Measurements from ENCODE around the gene HIGD1B. TPM values are rescaled to one million over a fixed set of nuclear protein-coding genes. Genes with fewer than 3 reads are reported as not detected.

HIGD1B gene
- polyA plus RNA-seq, 1 donor from 2014 or later, result not detected

DNA sequence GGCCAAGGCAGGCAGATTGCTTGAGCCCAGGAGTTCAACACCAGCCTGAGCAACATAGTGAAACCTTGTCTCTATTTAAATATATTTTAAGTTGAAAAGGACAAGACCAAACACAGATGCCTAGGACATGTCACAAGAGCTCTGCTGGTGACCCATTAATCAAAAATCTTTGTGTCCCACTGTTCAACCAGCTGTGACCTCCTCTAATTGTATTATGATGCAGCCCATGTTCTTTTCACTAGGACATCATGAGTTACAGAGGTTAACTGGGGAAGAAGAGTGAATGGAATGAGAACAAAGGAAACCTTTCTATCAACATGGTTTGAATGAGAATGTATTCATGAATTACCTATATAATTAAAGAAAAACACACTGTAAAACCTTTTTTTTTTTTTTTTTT, 44.6 kb downstream of the HIGD1B start:
- H3K9ac ChIP-seq (ENCODE audit: low read length), result no peak overlapping the region
- H3K27me3 ChIP-seq (ENCODE audit: insufficient read depth, low read depth, low read length), result no peaks in the 10 kb centered on the region
- H4K20me1 ChIP-seq (ENCODE audit: insufficient read depth), result no peaks in the 10 kb centered on the region
- TF ChIP-seq TAF1 (IDR thresholded peaks at IDR 0.05; ENCODE audit: low read depth), result no peak
- TF ChIP-seq POLR2AphosphoS5 (IDR thresholded peaks at IDR 0.05), result no peak
- TF ChIP-seq, protein P1, sequence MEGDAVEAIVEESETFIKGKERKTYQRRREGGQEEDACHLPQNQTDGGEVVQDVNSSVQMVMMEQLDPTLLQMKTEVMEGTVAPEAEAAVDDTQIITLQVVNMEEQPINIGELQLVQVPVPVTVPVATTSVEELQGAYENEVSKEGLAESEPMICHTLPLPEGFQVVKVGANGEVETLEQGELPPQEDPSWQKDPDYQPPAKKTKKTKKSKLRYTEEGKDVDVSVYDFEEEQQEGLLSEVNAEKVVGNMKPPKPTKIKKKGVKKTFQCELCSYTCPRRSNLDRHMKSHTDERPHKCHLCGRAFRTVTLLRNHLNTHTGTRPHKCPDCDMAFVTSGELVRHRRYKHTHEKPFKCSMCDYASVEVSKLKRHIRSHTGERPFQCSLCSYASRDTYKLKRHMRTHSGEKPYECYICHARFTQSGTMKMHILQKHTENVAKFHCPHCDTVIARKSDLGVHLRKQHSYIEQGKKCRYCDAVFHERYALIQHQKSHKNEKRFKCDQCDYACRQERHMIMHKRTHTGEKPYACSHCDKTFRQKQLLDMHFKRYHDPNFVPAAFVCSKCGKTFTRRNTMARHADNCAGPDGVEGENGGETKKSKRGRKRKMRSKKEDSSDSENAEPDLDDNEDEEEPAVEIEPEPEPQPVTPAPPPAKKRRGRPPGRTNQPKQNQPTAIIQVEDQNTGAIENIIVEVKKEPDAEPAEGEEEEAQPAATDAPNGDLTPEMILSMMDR (IDR thresholded peaks at IDR 0.05; ENCODE audit: poor library complexity, severe bottlenecking), result no peak
- TF ChIP-seq RAD21 (conservative IDR thresholded peaks at IDR 0.05), result no peak
- TF ChIP-seq SMC3 (conservative IDR thresholded peaks at IDR 0.05; ENCODE audit: poor library complexity), result no peak
- TF ChIP-seq, protein P2, sequence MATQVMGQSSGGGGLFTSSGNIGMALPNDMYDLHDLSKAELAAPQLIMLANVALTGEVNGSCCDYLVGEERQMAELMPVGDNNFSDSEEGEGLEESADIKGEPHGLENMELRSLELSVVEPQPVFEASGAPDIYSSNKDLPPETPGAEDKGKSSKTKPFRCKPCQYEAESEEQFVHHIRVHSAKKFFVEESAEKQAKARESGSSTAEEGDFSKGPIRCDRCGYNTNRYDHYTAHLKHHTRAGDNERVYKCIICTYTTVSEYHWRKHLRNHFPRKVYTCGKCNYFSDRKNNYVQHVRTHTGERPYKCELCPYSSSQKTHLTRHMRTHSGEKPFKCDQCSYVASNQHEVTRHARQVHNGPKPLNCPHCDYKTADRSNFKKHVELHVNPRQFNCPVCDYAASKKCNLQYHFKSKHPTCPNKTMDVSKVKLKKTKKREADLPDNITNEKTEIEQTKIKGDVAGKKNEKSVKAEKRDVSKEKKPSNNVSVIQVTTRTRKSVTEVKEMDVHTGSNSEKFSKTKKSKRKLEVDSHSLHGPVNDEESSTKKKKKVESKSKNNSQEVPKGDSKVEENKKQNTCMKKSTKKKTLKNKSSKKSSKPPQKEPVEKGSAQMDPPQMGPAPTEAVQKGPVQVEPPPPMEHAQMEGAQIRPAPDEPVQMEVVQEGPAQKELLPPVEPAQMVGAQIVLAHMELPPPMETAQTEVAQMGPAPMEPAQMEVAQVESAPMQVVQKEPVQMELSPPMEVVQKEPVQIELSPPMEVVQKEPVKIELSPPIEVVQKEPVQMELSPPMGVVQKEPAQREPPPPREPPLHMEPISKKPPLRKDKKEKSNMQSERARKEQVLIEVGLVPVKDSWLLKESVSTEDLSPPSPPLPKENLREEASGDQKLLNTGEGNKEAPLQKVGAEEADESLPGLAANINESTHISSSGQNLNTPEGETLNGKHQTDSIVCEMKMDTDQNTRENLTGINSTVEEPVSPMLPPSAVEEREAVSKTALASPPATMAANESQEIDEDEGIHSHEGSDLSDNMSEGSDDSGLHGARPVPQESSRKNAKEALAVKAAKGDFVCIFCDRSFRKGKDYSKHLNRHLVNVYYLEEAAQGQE (IDR thresholded peaks at IDR 0.05; ENCODE audit: borderline replicate concordance), result no peak
- no peak for TF ChIP-seq EZH2 (IDR thresholded peaks at IDR 0.05; ENCODE audit: borderline replicate concordance, insufficient read depth, low read length, poor library complexity, severe bottlenecking)
- H3K9me3 ChIP-seq (ENCODE audit: low read length), result no peaks in the 10 kb centered on the region
- H2AFZ ChIP-seq (ENCODE audit: low read depth, low read length), result no peak overlapping the region
- H3K9me2 ChIP-seq (ENCODE audit: insufficient read depth, low read length), result no peaks in the 10 kb centered on the region
- H3K36me3 ChIP-seq (ENCODE audit: insufficient read depth, low read length), result no peaks in the 10 kb centered on the region
- no peaks in the 10 kb centered on the region for H3F3A ChIP-seq (ENCODE audit: insufficient read depth, low read length, poor library complexity, severe bottlenecking)
- no peak overlapping the region for H3K4me2 ChIP-seq (ENCODE audit: low read length)
- peaks cover 10% of the 10 kb centered on the region for H3K79me2 ChIP-seq (replicated peaks; ENCODE audit: insufficient read depth, low read length)
- no peak overlapping the region for H3K27ac ChIP-seq (ENCODE audit: low read length)
- H3K4me3 ChIP-seq (ENCODE audit: low read length), result no peak overlapping the region

DNA sequence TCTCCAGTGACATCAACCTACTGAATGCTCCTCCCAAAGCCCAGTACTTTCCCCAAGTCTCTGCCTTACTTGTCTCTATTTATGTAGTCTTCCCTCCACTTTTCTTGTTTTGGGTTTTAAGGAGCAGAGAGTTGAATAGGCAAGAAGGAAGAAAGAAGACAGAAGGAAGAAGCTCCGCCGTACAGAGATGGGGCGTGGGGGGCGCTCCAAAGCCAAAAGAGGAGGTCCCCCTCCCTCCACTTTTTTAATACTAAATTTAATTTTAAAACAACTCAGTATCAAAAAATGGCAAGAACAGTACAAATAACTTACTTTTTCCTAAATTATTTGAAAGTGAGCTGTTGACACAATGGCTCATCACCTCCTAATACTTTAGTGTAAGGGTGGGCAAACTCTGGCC, 47.0 kb downstream of the HIGD1B start:
- Histone ChIP-seq H3K9me3 (ENCODE audit: low read length) (no peaks in the 10 kb centered on the region), H3K9ac (ENCODE audit: low read length) (no peak overlapping the region), H3F3A (ENCODE audit: insufficient read depth, low read length, poor library complexity, severe bottlenecking) (no peaks in the 10 kb centered on the region), H3K27me3 (ENCODE audit: insufficient read depth, low read depth, low read length) (no peaks in the 10 kb centered on the region), H2AFZ (ENCODE audit: low read depth, low read length) (no peak overlapping the region), H3K4me2 (ENCODE audit: low read length) (no peak overlapping the region), H3K27ac (ENCODE audit: low read length) (no peak overlapping the region), H3K9me2 (ENCODE audit: insufficient read depth, low read length) (no peaks in the 10 kb centered on the region), H4K20me1 (ENCODE audit: insufficient read depth) (no peaks in the 10 kb centered on the region), H3K79me2 (replicated peaks; ENCODE audit: insufficient read depth, low read length) (peaks cover 20% of the 10 kb centered on the region), H3K36me3 (ENCODE audit: insufficient read depth, low read length) (no peaks in the 10 kb centered on the region), H3K4me3 (ENCODE audit: low read length) (no peak overlapping the region)
- TF ChIP-seq, protein P2 (IDR thresholded peaks at IDR 0.05; ENCODE audit: borderline replicate concordance), result no peak
- TF ChIP-seq RAD21 (conservative IDR thresholded peaks at IDR 0.05) (no peak), POLR2AphosphoS5 (IDR thresholded peaks at IDR 0.05) (no peak), MXI1 (conservative IDR thresholded peaks at IDR 0.05; ENCODE audit: poor library complexity, severe bottlenecking) (no peak), TAF1 (IDR thresholded peaks at IDR 0.05; ENCODE audit: low read depth) (no peak)
- TF ChIP-seq, protein P1 (IDR thresholded peaks at IDR 0.05; ENCODE audit: poor library complexity, severe bottlenecking), result no peak

Measured in neural cell (in vitro differentiated cells).